Measurements from ENCODE around the gene SNX15.

The SNX15 gene

DNA sequence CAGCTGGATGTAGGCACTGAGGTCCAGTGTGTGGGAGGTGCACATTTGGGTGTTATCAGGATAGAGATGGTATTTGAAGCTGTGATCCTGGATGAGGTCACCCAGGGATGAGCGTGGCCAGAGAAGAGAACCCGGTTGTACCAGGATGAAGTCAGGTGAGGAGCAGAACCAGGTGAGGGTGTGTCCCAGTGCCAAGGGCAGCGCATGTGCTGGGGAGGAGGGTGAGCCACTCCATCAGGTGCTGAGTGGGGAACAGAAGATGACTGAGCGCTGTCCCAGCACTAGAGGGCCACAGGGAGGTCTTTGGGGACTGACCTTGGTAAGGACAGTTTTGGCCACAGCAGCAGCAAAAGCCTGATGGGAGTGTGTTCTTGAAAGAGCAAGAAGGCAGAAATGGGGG lies 10.5 kb upstream of the SNX15 start:
- peaks cover 36% of the 10 kb centered on the region for H3K36me3 ChIP-seq (ENCODE audit: insufficient read depth, low read length)
- H3F3A ChIP-seq (ENCODE audit: insufficient read depth, low read length), result 0 out of 2 replicates have a peak, but pooled peaks cover 5% of the 10 kb centered on the region
- no peaks in the 10 kb centered on the region for H4K20me1 ChIP-seq (ENCODE audit: insufficient read depth, low read length)
- no peaks in the 10 kb centered on the region for H3K27me3 ChIP-seq (ENCODE audit: insufficient read depth, low read length)
- no peak overlapping the region for H3K4me2 ChIP-seq (ENCODE audit: low read length)
- H3K9ac ChIP-seq (ENCODE audit: low read length), result no peak overlapping the region
- peaks cover 13% of the 10 kb centered on the region for H3K4me1 ChIP-seq (ENCODE audit: insufficient read depth, low read length, severe bottlenecking)
- no peak overlapping the region for H3K27ac ChIP-seq (ENCODE audit: low read depth, low read length, poor library complexity, severe bottlenecking)
- H3K79me2 ChIP-seq (ENCODE audit: insufficient read depth, low read length), result no peaks in the 10 kb centered on the region
- no peaks in the 10 kb centered on the region for H3K9me3 ChIP-seq (ENCODE audit: low read length)
- no peaks in the 10 kb centered on the region for H3K9me2 ChIP-seq (ENCODE audit: low read depth, low read length)
- H2AFZ ChIP-seq (ENCODE audit: low read length), result no peak overlapping the region
- no peak overlapping the region for H3K4me3 ChIP-seq (ENCODE audit: low read depth, low read length, poor library complexity, severe bottlenecking)
- TF ChIP-seq, protein P1, sequence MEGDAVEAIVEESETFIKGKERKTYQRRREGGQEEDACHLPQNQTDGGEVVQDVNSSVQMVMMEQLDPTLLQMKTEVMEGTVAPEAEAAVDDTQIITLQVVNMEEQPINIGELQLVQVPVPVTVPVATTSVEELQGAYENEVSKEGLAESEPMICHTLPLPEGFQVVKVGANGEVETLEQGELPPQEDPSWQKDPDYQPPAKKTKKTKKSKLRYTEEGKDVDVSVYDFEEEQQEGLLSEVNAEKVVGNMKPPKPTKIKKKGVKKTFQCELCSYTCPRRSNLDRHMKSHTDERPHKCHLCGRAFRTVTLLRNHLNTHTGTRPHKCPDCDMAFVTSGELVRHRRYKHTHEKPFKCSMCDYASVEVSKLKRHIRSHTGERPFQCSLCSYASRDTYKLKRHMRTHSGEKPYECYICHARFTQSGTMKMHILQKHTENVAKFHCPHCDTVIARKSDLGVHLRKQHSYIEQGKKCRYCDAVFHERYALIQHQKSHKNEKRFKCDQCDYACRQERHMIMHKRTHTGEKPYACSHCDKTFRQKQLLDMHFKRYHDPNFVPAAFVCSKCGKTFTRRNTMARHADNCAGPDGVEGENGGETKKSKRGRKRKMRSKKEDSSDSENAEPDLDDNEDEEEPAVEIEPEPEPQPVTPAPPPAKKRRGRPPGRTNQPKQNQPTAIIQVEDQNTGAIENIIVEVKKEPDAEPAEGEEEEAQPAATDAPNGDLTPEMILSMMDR (IDR thresholded peaks at IDR 0.05; ENCODE audit: low read length), result no peak
- TF ChIP-seq EZH2 (IDR thresholded peaks at IDR 0.05; ENCODE audit: borderline replicate concordance, low read length), result no peak

DNA sequence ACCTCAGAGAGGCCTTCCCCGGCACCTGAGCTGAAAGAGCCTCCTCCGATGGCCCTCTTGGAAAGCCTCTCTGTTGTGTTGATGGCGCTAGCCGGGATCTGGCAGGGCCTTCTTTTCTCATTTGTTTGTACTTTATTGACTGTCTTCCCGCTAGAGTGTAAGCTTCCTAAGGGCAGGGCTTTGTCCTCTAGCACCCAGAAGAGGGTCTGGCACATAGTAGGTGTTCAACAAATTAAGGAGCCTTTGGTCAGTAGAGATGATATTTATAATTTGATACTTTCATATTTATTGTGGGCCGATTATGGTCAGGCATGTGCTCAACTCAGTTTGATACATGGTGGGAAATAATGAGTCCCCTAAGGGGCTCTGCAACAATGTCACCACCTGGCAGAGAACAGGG lies 9.3 kb upstream of the SNX15 start:
- Histone ChIP-seq H3K4me3 (ENCODE audit: low read depth, low read length, poor library complexity, severe bottlenecking) (no peak overlapping the region), H3F3A (ENCODE audit: insufficient read depth, low read length) (0 out of 2 replicates have a peak, but pooled peaks cover 3% of the 10 kb centered on the region), H3K79me2 (ENCODE audit: insufficient read depth, low read length) (no peaks in the 10 kb centered on the region), H2AFZ (ENCODE audit: low read length) (no peak overlapping the region), H3K27ac (ENCODE audit: low read depth, low read length, poor library complexity, severe bottlenecking) (no peak overlapping the region), H3K4me2 (ENCODE audit: low read length) (no peak overlapping the region), H3K36me3 (ENCODE audit: insufficient read depth, low read length) (peaks cover 40% of the 10 kb centered on the region), H4K20me1 (ENCODE audit: insufficient read depth, low read length) (no peaks in the 10 kb centered on the region), H3K27me3 (ENCODE audit: insufficient read depth, low read length) (no peaks in the 10 kb centered on the region), H3K4me1 (ENCODE audit: insufficient read depth, low read length, severe bottlenecking) (peaks cover 13% of the 10 kb centered on the region), H3K9me2 (ENCODE audit: low read depth, low read length) (no peaks in the 10 kb centered on the region), H3K9me3 (ENCODE audit: low read length) (no peaks in the 10 kb centered on the region), H3K9ac (ENCODE audit: low read length) (no peak overlapping the region)
- TF ChIP-seq EZH2 (IDR thresholded peaks at IDR 0.05; ENCODE audit: borderline replicate concordance, low read length), result no peak
- TF ChIP-seq, protein P1 (IDR thresholded peaks at IDR 0.05; ENCODE audit: low read length), result no peak

DNA sequence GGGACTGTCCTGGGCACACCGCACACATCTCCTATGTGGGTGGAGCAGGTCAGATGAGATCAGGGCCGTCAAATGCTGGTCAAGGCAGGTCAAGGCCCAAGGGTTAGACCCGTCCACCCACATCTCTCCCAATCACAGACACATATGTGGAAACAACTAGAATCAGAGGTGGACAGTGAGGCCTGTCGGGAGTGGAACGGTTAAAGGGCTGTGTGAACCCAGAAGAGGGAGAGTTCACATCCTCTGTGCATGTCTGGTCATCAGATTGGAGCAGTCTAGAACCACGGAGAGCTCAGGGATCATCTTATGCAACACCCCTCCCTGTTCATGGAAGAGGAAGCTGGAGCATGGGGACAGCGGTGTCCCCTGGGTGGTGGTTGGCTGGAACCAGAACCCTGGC lies 7.4 kb upstream of the SNX15 start:
- no peak overlapping the region for H3K4me2 ChIP-seq (ENCODE audit: low read length)
- TF ChIP-seq EZH2 (IDR thresholded peaks at IDR 0.05; ENCODE audit: borderline replicate concordance, low read length), result no peak
- TF ChIP-seq, protein P1 (IDR thresholded peaks at IDR 0.05; ENCODE audit: low read length), result no peak

More for the DNA sequence above, 7.4 kb upstream of the SNX15 start:
- Histone ChIP-seq H3K36me3 (ENCODE audit: insufficient read depth, low read length) (peaks cover 40% of the 10 kb centered on the region), H3K9ac (ENCODE audit: low read length) (no peak overlapping the region), H3K4me3 (ENCODE audit: low read depth, low read length, poor library complexity, severe bottlenecking) (no peak overlapping the region), H3F3A (ENCODE audit: insufficient read depth, low read length) (no peaks in the 10 kb centered on the region), H3K79me2 (ENCODE audit: insufficient read depth, low read length) (no peaks in the 10 kb centered on the region), H2AFZ (ENCODE audit: low read length) (no peak overlapping the region), H4K20me1 (ENCODE audit: insufficient read depth, low read length) (no peaks in the 10 kb centered on the region), H3K27me3 (ENCODE audit: insufficient read depth, low read length) (no peaks in the 10 kb centered on the region), H3K9me3 (ENCODE audit: low read length) (no peaks in the 10 kb centered on the region), H3K9me2 (ENCODE audit: low read depth, low read length) (no peaks in the 10 kb centered on the region), H3K4me1 (ENCODE audit: insufficient read depth, low read length, severe bottlenecking) (peaks cover 7% of the 10 kb centered on the region), H3K27ac (ENCODE audit: low read depth, low read length, poor library complexity, severe bottlenecking) (no peak overlapping the region)

Measured in OCI-LY1 (cell line).